VCaP (cell line): ENCODE data around the gene STARD13.
"Not testable (repeated sequence)": the region's sequence is repeated elsewhere in the genome, so short reads cannot be mapped to it uniquely, and the experiment has no call there.

ENCODE experiments used
- H3K27ac ChIP-seq: fragments of 450-650 bp; 2 replicates; pipeline ENCODE4 v1.5.1; 2017
- CTCF ChIP-seq: fragments of 450-650 bp; conservative IDR thresholded peaks from 2 replicates; pipeline ENCODE4 v1.5.1; 2017; ENCODE audit warnings: mild to moderate bottlenecking, moderate library complexity

STARD13 gene

GRCh38 chr13:33164331-33164730, 121.2 kb downstream of the STARD13 start:
- no peak overlapping the region for H3K27ac ChIP-seq
- no peak for TF ChIP-seq CTCF

GRCh38 chr13:33162725-33163124, 122.8 kb downstream of the STARD13 start:
- not testable (repeated sequence) for H3K27ac ChIP-seq

GRCh38 chr13:33158816-33159215, 126.7 kb downstream of the STARD13 start:
- H3K27ac ChIP-seq, result no peak overlapping the region
- TF ChIP-seq CTCF, result no peak

- no peak overlapping the region for H3K27ac ChIP-seq
- no peak for TF ChIP-seq CTCF
Measured at GRCh38 chr13:33158271-33158670, 127.3 kb downstream of the STARD13 start.

GRCh38 chr13:33154911-33155310, 130.6 kb downstream of the STARD13 start:
- no peak overlapping the region for H3K27ac ChIP-seq
- no peak for TF ChIP-seq CTCF

GRCh38 chr13:33153421-33154404, 131.8 kb downstream of the STARD13 start:
- H3K27ac ChIP-seq, result no peak overlapping the region

GRCh38 chr13:33152389-33152788, 133.2 kb downstream of the STARD13 start:
- no peak for TF ChIP-seq CTCF
- H3K27ac ChIP-seq, result no peak overlapping the region

More at GRCh38 chr13:33153421-33154404, 131.8 kb downstream of the STARD13 start:
- no peak for TF ChIP-seq CTCF

- no peak for TF ChIP-seq CTCF
- H3K27ac ChIP-seq, result no peak overlapping the region
Measured at GRCh38 chr13:33150662-33151061, 134.9 kb downstream of the STARD13 start.
